8988T (cell line): ENCODE results near the gene ARHGAP12.
A peak's percentile ranks its signal among the peaks of the same experiment; 100 is the strongest.

ENCODE experiments used
- DNase-seq: peaks from one replicate; pipeline ENCODE4 v3.0.0; 2011

The ARHGAP12 gene

DNA sequence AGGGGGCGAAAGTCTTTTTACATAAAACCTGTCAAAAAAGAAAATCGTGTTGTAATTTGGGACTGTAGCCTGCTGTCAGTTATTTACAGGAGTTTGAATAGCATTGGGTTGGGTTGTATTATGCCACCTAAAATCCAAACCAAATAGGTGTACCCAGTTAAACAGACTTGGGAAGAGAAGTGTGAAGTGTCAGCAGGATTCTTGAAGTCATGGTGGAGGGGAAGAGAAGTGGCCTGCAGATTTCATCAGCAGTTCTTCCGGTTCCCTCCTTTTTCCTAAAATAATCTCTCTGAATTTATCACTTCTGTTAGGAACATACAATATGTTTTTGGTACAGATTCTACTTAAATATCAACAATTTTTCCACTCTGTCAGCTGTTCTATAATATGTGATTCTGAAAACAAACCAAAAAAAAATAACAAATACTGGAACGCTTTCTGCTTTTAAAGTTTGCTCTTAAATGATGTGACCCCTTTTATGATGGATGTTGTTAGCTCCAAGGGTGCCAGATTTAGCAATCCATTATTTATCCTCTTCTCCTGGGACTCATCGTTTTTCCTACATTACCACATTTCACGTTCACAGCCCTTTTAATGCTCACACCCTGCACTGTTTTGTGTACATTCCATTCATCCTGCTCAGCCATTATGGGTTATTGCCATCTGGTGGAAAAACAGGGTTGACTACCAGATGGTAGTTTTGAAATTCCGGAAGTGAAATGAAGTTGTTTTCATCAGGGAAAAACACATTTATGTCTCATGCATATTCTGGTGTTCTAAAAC is 18.7 kb upstream of the ARHGAP12 start:
- DNase-seq = peak; percentile 23

DNA sequence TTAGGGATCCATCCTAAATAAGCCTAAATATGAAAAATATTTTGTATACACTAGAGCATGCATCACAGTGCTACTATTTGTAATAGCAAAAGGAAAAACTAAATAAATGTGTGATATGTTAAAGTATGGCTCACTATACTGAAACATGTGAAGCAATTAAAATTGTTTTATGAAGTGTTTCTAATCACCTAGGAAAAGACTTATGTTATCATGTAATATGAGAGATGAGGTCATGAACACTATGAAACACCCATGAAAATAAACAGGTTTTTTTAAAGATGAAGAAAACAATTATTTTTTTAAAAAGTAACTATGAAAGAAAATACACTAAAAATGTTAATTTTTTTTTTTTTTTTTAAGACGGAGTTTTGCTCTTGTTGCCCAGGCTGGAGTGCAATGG is 16.8 kb upstream of the ARHGAP12 start:
- no peak for DNase-seq

GRCh38 chr10:31944071-31944433 is 15.4 kb upstream of the ARHGAP12 start:
- DNase-seq = no peak

DNA sequence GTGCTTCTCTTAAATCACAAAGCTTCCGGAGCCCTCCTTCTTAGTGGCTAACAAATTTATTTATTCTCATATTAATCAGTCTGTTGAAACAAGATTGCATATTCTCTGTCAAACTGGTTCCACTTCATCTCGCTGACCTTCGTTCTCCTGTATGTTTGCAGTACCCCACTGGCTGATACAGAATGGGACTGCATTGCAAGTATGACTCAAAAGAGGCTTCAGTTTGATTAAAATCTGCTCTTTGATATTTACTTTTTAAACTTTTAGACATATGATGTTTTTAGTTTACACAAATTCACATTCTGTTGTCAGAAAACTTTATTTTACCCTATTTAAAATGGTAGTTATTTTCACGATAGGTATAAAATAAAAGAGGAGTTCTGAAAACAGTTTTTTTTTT is 14.3 kb upstream of the ARHGAP12 start:
- DNase-seq = no peak

DNA sequence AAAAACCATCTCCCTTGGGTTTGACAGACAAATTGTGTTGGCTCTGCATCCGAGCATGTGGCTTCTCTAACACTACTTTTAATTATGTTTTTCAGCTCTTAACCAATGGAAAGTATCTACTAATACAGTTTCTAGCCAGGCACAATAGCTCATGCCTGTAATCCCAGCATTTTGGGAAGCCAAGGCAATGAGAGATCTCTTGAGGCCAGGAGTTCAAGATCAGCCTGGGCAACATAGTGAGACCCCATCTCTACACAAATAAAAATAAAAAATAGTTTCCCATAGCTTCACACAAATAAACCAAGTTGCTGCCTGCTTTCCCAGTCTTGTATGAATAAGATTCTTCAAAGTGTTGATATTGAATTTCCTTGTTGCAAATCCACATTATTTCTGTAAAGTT is 13.8 kb upstream of the ARHGAP12 start:
- DNase-seq = no peak

GRCh38 chr10:31940839-31941653 is 12.4 kb upstream of the ARHGAP12 start:
- DNase-seq = no peak

DNA sequence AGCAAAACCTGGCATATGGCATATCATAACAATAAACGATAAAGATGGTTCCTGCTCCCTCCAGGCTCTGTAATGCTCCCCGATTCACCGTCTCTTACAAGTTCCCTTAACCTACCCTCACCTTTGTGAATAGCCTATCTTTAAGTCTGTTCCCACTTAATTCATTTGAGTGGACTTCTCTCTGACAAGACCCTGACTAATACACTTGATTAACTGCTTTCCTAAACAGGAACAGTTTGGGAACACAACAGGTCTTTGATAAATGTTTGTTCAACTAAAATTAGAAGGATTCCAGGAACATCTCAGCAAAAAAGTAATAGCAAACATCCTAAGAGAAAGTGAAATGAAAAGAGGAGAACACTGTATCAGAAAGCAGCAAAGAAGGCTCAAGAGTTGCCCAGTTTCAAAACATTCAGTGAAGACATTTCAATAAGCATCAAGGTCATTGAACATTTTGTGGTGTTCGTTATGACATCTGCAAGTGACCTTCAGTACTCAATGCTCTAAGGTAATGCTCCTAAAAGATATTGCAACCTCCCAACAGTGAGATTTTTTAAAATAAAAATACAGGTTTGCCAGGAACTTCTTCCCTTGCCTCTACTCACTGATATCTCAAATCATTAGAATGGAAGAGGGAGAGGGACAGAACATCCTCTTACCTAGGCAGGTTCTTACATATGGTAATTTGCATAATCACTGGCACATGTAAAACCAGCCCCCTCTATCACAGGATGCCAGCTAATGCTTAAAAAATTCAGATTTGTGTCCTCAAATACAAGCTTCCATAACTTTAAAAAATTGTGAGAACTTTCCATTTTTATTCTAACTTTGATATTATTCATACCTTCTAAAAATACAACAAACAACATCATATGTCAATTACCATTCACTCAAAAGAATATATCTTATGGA is 11.4 kb upstream of the ARHGAP12 start:
- DNase-seq = no peak

DNA sequence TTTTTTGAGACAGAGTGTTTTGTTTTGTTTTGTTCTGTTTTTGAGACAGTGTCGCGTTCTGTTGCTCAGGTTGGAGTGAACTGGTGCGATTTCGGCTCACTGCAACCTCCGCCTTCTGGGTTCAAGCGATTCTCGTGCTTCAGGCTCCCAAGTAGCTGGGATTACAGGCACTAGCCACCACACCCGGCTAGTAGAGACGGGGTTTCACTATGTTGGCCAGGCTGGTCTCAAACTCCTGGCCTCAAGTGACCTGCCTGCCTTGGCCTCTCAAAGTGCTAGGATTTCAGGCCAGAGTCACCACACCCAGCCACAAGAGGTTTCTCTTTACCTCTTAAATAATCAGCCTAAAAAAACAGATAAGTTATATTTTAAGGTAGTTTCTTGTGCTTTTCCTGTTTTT is 8.7 kb upstream of the ARHGAP12 start:
- no peak for DNase-seq

- DNase-seq = no peak
These were observed 8.3 kb upstream of the ARHGAP12 start for GRCh38 chr10:31936933-31937332.

- no peak for DNase-seq
These were observed 7.5 kb upstream of the ARHGAP12 start for GRCh38 chr10:31936086-31936485.

GRCh38 chr10:31935678-31936077 is 7.0 kb upstream of the ARHGAP12 start:
- no peak for DNase-seq

- DNase-seq = no peak
These were observed 4.2 kb upstream of the ARHGAP12 start for GRCh38 chr10:31932838-31933237.

DNA sequence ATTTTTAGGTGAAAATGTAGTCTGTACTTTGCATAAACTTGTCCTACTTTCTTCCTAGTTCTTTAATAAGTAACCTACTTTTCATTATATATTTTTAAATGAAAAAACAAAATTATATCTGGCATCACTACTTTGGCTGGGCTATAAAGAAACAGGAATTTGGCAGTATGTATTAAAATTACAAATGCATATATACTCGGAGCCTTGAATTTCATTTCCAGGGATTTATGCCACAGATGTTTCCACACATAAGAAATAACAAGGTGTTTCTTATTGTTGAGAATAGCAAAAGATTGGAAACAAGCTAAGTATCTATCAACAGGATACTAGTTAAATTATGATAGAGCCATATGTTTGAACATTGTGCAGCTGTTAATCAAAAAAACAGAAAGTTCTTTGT is 2.2 kb upstream of the ARHGAP12 start:
- DNase-seq = no peak

DNA sequence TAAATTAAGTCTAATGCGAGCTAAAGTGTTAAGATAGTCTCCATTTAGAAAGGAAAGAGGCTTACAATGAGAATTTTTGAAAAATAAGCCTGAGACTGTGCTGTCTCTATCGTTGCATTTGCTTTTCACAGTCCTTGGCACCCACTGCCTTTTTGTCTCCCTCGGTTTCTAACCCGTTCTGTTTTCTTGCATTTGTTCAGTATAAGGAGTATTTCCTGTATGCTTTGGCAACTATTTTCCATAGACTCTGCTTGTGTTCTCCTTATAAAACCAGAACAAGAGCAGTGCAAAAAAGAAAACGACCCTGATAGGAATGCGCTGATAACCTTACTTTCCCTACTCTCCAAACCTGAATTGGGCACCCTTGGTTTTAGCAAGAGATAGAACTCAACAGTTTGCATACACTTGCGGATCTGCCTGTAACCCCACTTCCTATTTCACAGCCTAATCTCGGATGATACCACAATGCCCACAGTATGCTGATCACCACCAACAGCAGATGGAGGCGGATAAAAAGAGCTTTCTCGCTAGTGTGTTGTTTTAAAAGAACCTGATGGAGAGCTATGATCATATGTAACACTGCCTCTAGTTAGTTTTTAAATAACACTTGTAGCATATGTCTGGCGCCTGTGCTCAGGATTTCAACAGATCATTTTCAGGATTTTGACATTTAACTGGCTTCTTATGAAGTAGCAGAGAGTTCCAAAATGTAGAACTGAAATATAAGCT is 1.6 kb upstream of the ARHGAP12 start:
- no peak for DNase-seq

DNA sequence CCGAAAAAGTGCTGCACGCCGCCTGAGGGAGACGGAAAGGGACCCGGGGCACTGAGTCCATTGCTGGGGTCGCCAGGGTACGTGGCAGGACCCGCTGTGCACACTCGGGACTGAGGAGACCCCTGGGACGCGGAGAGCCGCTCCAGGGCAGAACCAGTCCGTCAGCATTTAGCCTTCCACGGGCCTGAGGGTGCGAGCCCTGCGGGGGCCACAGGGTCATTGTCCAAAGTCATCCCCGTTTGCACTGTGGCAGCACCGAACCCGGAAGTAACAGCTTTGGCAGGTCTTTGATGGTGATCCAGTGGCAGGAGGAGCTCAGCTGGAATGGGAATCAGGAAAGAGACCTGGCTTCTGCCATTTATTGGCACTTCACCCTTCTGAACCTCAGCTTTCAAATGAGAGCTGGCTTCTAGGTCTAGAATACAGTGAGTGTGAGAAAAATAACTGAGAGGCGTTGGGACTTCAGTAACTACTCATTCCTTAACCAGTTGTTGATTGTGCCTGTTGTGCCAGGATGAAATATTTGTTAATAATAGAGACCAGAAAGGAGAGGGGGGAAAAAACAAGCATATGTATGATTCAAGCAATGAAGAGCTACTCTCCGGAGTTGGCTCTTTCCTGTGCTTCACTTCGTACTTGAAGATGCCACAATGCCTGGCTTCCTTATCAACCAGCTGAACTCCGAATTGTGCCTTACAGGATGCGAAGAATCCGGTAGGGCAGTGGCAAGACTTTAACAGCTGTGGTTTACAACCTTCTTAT is 811 bp upstream of the ARHGAP12 start:
- DNase-seq = peak; percentile 39

- no peak for DNase-seq
These were observed 615 bp downstream of the ARHGAP12 start for GRCh38 chr10:31927884-31928548.

DNA sequence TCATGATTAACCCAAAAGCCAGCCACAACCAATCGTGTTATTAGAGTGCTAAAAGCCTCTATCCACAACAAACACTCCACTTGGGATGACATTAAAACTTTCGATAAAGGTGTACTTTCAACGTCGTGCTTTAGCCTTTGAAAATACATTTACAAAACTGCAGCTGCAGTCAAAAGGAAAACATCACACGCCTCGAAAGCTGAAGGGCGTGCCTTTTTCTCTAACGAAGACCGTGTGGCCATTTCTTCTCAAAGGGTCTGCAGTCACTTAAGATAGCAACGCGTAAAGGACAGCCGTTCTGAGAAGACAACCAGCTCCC is 1.1 kb downstream of the ARHGAP12 start:
- DNase-seq = no peak

DNA sequence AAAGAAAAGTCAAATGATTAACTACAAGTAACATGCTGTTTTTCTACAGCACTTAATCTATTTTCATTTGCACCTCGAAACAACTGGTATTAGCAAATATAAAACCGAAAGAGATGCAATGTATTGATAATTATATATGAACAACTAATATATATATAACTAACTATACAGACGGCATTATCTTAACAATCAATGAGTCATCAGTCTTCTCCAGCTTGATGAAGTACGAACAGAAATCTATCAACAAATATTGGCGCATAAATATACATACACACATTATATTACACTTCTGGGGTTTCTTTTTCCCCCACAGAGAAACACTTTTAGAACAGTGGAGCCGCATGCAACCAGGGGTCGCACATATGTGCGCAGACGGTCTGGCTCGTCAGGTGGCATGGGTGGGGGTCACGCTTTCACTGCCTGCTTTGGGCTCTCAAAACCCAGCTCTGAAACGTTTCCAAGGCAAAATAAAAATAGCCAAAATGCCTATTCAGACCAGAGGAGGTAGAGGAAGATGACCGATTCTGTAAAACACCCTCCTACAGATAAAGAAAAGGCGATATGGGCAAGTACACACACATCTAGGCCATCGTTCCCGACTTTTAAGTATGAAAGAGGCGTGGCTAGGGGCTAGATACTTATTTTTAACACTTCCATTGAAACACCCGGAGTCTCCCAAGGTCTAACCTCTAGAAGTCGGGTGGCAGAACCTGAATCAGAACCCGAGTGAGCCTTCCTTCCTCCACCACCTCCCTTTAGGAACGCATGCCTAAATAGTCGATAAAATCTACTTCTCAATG is 1.7 kb downstream of the ARHGAP12 start:
- no peak for DNase-seq

- no peak for DNase-seq
These were observed 2.5 kb downstream of the ARHGAP12 start for GRCh38 chr10:31926160-31926559.

DNA sequence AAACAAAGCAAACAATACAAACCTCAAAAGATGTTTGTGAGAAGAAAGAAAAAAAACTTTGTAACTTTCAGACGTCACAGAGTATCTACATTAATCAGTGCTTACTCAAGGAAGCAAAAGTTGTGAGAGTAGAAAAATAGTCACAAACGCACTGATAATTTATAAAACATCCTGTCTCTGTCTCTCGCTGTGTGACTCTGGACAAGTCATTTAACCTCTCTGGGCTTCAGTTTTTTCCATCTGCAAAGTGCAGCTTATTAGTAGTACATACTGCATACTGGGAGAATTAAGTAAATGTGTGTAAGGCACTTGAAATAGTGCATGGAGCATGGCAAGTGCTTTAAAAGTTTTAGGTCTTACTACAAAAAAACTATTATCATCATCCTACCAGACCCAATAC is 3.8 kb downstream of the ARHGAP12 start:
- DNase-seq = no peak

GRCh38 chr10:31923389-31923788 is 5.2 kb downstream of the ARHGAP12 start:
- no peak for DNase-seq
